ENCODE results near the gene TEX2. TPM values are rescaled to one million over a fixed set of nuclear protein-coding genes. Genes with fewer than 3 reads are reported as not detected.

TEX2 gene
- total and polyA plus RNA-seq, 9 of the 15 experiments (the other 6 are each of a cell fraction or from before 2014, with no cell fraction given): 4.1 to 27.6 (median 19.3) TPM

DNA sequence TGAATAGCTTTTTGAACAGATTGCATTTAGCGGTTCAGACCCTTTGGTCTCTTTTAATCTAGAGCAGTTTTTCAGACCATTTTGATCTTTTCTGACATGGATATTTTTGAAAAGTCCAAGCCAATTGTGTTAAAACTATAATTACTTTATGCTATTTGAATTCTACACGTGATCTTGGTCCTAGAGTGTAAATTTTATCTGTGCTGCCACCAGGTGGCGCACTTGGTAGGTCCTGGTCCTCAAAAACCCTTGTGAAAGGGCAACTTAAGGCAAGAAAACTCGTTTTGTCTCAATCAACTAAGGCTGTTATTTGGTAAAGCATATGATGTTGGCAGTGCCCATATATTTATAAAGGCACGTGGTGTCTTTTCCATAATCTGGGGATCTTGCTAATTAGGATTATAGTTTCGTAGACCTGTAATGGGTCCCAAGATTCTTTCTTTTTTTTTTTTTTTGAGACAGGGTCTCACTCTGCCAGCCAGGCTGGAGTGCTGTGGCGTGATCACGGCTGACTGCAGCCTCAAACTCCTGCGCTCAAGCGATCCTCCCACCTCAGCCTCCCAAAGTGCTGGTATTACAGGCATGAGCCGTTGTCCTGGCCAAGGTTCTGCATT is 43.9 kb upstream of the TEX2 start:
- DNase-seq (ENCODE audit: extremely low read depth in 1 of 4, low spot score in 3 of 4) (peak; percentile 67 to 84 (median 69)), ATAC-seq (peak; percentile 79), FAIRE-seq (peak; percentile 90)
- Histone ChIP-seq H3K27me3 (ENCODE audit: control insufficient read depth in 2 of 2, insufficient read depth in 2 of 2, low read length in 2 of 2) (peaks cover 0 to 6% of the 10 kb centered on the region in 2 experiments; a peak in 2 of 5 replicates), H3K4me1 (replicated peaks in 1 of 2; ENCODE audit: control insufficient read depth in 2 of 2, insufficient read depth in 2 of 2, low read length in 2 of 2) (no peaks in the 10 kb centered on the region; a peak in 2 of 5 replicates), H3K4me3 (no peak overlapping the region), H3K9ac (ENCODE audit: insufficient read depth in 1 of 2, low read depth in 2 of 2, low read length in 2 of 2) (peak overlapping the region in 1 of 2 experiments; percentile 43; a peak in 1 of 4 replicates), H3K9me1 (ENCODE audit: control insufficient read depth, insufficient read depth, low read length) (no peaks in the 10 kb centered on the region), H3K36me3 (ENCODE audit: control insufficient read depth, insufficient read depth, low read length) (no peaks in the 10 kb centered on the region), H3K27ac (ENCODE audit: extremely low read depth, low read depth, low read length) (no peak overlapping the region), H4K20me1 (replicated peaks; ENCODE audit: control insufficient read depth, insufficient read depth, low read length) (no peaks in the 10 kb centered on the region), H3K79me2 (ENCODE audit: control insufficient read depth, insufficient read depth, low read length) (no peaks in the 10 kb centered on the region), H3K4me2 (ENCODE audit: insufficient read depth, low read length) (no peak overlapping the region), H2AFZ (ENCODE audit: low read depth, low read length) (peak overlapping the region; percentile 54), H3K9me3 (replicated peaks; ENCODE audit: control insufficient read depth, insufficient read depth, low read depth, low read length) (no peaks in the 10 kb centered on the region)
- in situ Hi-C loops (cut with MboI): loop anchor here (5.0 to 25.0 kb wide), 2 partner anchors 185 to 655 kb away; no protein-coding TSS in a partner anchor
- CTCF ChIA-PET (ENCODE audit: low intra/inter-chr PET ratio): interaction anchor here (1.1 to 4.5 kb wide), 6 partner anchors 13 to 191 kb away, joined by 3 to 71 read pairs (median 4); no protein-coding TSS in a partner anchor
- intact Hi-C loops (cut with micrococcal nuclease): loop anchor here (1.0 to 10.0 kb wide), 3 partner anchors 111 to 888 kb away; no protein-coding TSS in a partner anchor
- 15% methylated on average over 11 of the region's 11 CpGs for WGBS (ENCODE audit: insufficient coverage, low coverage, missing lambda C conversion rate)
- no TSS peak for BruUV-seq (replicated peaks)
- POLR2A ChIA-PET: no interaction called here
- TF ChIP-seq, protein P1, sequence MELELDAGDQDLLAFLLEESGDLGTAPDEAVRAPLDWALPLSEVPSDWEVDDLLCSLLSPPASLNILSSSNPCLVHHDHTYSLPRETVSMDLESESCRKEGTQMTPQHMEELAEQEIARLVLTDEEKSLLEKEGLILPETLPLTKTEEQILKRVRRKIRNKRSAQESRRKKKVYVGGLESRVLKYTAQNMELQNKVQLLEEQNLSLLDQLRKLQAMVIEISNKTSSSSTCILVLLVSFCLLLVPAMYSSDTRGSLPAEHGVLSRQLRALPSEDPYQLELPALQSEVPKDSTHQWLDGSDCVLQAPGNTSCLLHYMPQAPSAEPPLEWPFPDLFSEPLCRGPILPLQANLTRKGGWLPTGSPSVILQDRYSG (tag; conservative IDR thresholded peaks at IDR 0.05; ENCODE audit: low read depth): no peak
- no peak for TF ChIP-seq NR3C1 (CRISPR knock-in tag; IDR thresholded peaks at IDR 0.05)
- no peak for TF ChIP-seq POLR2AphosphoS2 (IDR thresholded peaks at IDR 0.05; ENCODE audit: low read length)
- TF ChIP-seq NR2F6 (CRISPR knock-in tag; IDR thresholded peaks at IDR 0.05): no peak
- no peak for TF ChIP-seq TAF1 (IDR thresholded peaks at IDR 0.05; ENCODE audit: control insufficient read depth, extremely low read depth, insufficient read depth, low read length, severe bottlenecking)
- TF ChIP-seq FOXJ3 (CRISPR knock-in tag; IDR thresholded peaks at IDR 0.05): no peak
- TF ChIP-seq BHLHE40 (IDR thresholded peaks at IDR 0.05; ENCODE audit: low read length): peak; percentile 82
- TF ChIP-seq, protein P2, sequence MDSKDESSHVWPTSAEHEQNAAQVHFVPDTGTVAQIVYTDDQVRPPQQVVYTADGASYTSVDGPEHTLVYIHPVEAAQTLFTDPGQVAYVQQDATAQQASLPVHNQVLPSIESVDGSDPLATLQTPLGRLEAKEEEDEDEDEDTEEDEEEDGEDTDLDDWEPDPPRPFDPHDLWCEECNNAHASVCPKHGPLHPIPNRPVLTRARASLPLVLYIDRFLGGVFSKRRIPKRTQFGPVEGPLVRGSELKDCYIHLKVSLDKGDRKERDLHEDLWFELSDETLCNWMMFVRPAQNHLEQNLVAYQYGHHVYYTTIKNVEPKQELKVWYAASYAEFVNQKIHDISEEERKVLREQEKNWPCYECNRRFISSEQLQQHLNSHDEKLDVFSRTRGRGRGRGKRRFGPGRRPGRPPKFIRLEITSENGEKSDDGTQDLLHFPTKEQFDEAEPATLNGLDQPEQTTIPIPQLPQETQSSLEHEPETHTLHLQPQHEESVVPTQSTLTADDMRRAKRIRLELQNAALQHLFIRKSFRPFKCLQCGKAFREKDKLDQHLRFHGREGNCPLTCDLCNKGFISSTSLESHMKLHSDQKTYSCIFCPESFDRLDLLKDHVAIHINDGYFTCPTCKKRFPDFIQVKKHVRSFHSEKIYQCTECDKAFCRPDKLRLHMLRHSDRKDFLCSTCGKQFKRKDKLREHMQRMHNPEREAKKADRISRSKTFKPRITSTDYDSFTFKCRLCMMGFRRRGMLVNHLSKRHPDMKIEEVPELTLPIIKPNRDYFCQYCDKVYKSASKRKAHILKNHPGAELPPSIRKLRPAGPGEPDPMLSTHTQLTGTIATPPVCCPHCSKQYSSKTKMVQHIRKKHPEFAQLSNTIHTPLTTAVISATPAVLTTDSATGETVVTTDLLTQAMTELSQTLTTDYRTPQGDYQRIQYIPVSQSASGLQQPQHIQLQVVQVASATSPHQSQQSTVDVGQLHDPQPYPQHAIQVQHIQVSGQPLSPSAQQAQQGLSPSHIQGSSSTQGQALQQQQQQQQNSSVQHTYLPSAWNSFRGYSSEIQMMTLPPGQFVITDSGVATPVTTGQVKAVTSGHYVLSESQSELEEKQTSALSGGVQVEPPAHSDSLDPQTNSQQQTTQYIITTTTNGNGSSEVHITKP (IDR thresholded peaks at IDR 0.05; ENCODE audit: partially characterized antibody): no peak
- peak; percentile 65 for TF ChIP-seq RAD51 (IDR thresholded peaks at IDR 0.05; ENCODE audit: borderline replicate concordance, low read depth)
- no peak for TF ChIP-seq RBM34 (IDR thresholded peaks at IDR 0.05; ENCODE audit: borderline replicate concordance, insufficient read depth, low read length)
- no peak for TF ChIP-seq EGR1 (conservative IDR thresholded peaks at IDR 0.05)
- TF ChIP-seq ZNF445 (CRISPR knock-in tag; IDR thresholded peaks at IDR 0.05; ENCODE audit: low read depth): no peak
- TF ChIP-seq ZC3H4 (CRISPR knock-in tag; IDR thresholded peaks at IDR 0.05; ENCODE audit: borderline replicate concordance): no peak
- no peak for TF ChIP-seq CHCHD3 (CRISPR knock-in tag; IDR thresholded peaks at IDR 0.05)
- TF ChIP-seq SMC3 (conservative IDR thresholded peaks at IDR 0.05; ENCODE audit: insufficient read depth, low read depth, low read length): peak; percentile 81
- TF ChIP-seq THRB (CRISPR knock-in tag; conservative IDR thresholded peaks at IDR 0.05): no peak
